HG03520 (cell line): ENCODE data around the gene C11orf58.

ENCODE experiments used
- ATAC-seq: cut with Tn5 transposase; IDR thresholded peaks from one replicate; pipeline ENCODE4 v1.9.1; 2021; ENCODE audit warnings: mild to moderate bottlenecking, moderate library complexity; ENCODE audit not compliant: unreplicated experiment

C11orf58 gene

GRCh38 chr11:16801288-16801980 is 63.0 kb downstream of the C11orf58 start:
- no peak for ATAC-seq

- no peak for ATAC-seq
Measured at GRCh38 chr11:16804104-16804947, 65.9 kb downstream of the C11orf58 start.

- no peak for ATAC-seq
Measured at GRCh38 chr11:16805938-16806337, 67.5 kb downstream of the C11orf58 start.

- ATAC-seq: no peak
Measured at GRCh38 chr11:16806791-16807190, 68.3 kb downstream of the C11orf58 start.

GRCh38 chr11:16807306-16807705 is 68.9 kb downstream of the C11orf58 start:
- ATAC-seq: no peak
